Pancreas (tissue), 10 donors: ENCODE data around the gene PDGFRB. TPM values are rescaled to one million over a fixed set of nuclear protein-coding genes. Genes with fewer than 3 reads are reported as not detected.
A peak's percentile ranks its signal among the peaks of the same experiment; 100 is the strongest.

ENCODE experiments used
- ATAC-seq, 4 donors: fragments of 200-7000 bp; cut with Tn5 transposase; one replicate each; pipeline versions ENCODE4 v1.8.0 to v1.9.1; 2020; ENCODE audit warnings: mild to moderate bottlenecking in 4 of 4, moderate library complexity in 4 of 4
- DNase-seq, 6 donors: peaks; one replicate each; pipeline ENCODE4 v3.0.0-alpha.2; 2020
- FAIRE-seq: peaks from 2 replicates; lab custom pipeline; 2012; peaks lifted over from hg19 to GRCh38; lab: Jason Lieb, UNC
- H3K27ac ChIP-seq, 4 donors: fragments of 200-600 bp; sonication (generic); 1 replicate in 3 of 4; 2 replicates in 1 of 4; pipeline versions ENCODE4 v1.5.0 to v1.8.0; 2020
- H3K27me3 ChIP-seq, 4 donors: fragments of 200-600 bp; one replicate each; pipeline ENCODE4 v1.8.0; 2021
- H3K36me3 ChIP-seq, 3 donors: fragments of 200-600 bp; sonication (generic) in 1 of 3; one replicate each; pipeline versions ENCODE4 v1.5.0 to v1.8.0; 2020 to 2021
- H3K4me1 ChIP-seq, 3 donors: fragments of 200-600 bp; one replicate each; pipeline ENCODE4 v1.8.0; 2021
- H3K4me3 ChIP-seq, 4 donors: fragments of 200-600 bp; sonication (generic) in 2 of 4; one replicate each; pipeline versions ENCODE4 v1.5.0 to v1.8.0; 2020 to 2021
- H3K9me3 ChIP-seq, 4 donors: fragments of 200-600 bp; one replicate each; pipeline ENCODE4 v1.8.0; 2021
- WGBS, 2 donors: extraction: QIAGEN DNeasy Blood & Tissue Kit; methylation state at CpG; one replicate each; pipeline ENCODE4 v1.1.7; 2013; 5-methylcytosine and 5-hydroxymethylcytosine counted together
- intact Hi-C, 3 donors: fragments of 100-400 bp; cut with DNase I; formaldehyde crosslinking; loops; one replicate each; pipeline versions ENCODE4 v1.11.1 to v1.14.2; 2022
- polyA plus RNA-seq, 2 donors: library from polyadenylated mRNA; stranded (reverse); fragments of 200-250 nt; gene quantifications; one replicate each; pipeline ENCODE4 v1.2.3, GENCODE V29; 2013
- total RNA-seq, 6 donors: library from RNA; stranded (reverse); fragmentation: NEBNext Ultra II Directional in 4 of 6; extraction: Animal tissue kit (Norgen Biotek cat#: 25700) in 4 of 6; gene quantifications; one replicate each; pipeline versions ENCODE4 v1.2.1 to v1.2.4, GENCODE V29; 2021 to 2023
- TF ChIP-seq, protein P1 (sequence below), 4 donors: fragments of 200-600 bp; sonication (generic) in 3 of 4; IDR thresholded peaks; one replicate each; pipeline versions ENCODE4 v1.5.0 to v1.8.0; 2021; ENCODE audit warnings: antibody characterized with exemption in 4 of 4
- donor health status: healthy with polysubstance abuse.
- donor health status: DM: no; HTN: no; CAD: no; lungs with moderate emphysema.
- donor health status: DM: no; HTN: no; CAD: no.
- donor health status: control.
- donor health status: control.
- donor health status: Bipolar disorder and iron deficiency.
- donor health status: DM: yes; HTN: yes; CAD: no.
- donor health status: DM: no; HTN: no; CAD: no.
- donor health status: DM: no; HTN: no; CAD: no.
- donor health status: DM: yes; HTN: yes; CAD: no.

The PDGFRB gene
- total and polyA plus RNA-seq, 8 donors, result 7.2 to 48.6 (median 14.5) TPM

DNA sequence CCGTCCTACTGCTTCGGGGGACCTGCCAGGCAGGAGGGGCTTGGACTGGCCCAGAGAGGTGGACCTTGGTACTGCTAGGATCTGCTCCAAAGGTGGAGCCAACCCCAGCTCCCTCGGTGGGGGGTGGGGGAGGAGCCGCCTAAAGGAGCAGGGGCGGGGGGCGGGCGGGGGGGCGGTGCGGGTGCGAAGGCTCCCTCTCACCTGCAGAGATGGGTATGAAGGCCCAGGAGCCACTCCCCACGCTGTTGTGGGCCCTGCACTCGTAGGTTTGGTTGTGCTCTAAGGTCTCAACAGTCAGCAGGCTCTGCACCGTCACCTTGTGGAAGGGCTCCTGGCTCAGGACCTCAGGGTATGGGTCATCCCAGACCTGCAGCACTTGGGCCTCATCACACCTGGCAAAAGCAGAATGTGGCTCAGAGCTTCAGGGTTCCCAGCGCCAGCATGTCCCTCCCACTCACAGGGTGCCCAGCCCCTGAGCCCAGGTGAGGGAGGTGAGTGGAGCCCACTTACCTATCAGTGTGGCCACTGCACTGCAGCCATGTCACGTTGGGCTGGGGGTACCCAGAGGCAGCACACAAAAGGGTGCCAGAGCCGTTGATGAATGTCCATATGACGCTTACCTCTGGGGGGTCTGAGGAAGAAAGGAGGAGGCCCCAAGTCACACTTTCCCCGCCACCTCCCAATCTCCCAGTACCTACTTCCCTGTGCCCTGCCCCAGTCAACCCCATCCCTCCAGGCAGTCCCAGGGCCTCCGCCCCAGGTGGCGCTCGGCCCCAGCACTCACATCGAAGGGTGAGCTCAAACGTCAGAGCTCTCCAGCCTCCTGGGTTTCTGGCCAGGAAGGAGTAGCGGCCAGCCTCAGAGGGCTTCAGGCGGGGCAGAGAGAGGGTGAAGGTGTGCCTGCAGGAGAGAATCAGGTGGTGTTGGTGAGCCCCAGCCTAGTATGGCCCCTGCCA, 85.7 kb downstream of the PDGFRB start:
- Histone ChIP-seq H3K4me1 (no peaks in the 10 kb centered on the region), H3K4me3 (no peak overlapping the region), H3K36me3 (no peaks in the 10 kb centered on the region), H3K27me3 (no peaks in the 10 kb centered on the region), H3K27ac (no peak overlapping the region), H3K9me3 (no peaks in the 10 kb centered on the region)
- TF ChIP-seq, protein P1, sequence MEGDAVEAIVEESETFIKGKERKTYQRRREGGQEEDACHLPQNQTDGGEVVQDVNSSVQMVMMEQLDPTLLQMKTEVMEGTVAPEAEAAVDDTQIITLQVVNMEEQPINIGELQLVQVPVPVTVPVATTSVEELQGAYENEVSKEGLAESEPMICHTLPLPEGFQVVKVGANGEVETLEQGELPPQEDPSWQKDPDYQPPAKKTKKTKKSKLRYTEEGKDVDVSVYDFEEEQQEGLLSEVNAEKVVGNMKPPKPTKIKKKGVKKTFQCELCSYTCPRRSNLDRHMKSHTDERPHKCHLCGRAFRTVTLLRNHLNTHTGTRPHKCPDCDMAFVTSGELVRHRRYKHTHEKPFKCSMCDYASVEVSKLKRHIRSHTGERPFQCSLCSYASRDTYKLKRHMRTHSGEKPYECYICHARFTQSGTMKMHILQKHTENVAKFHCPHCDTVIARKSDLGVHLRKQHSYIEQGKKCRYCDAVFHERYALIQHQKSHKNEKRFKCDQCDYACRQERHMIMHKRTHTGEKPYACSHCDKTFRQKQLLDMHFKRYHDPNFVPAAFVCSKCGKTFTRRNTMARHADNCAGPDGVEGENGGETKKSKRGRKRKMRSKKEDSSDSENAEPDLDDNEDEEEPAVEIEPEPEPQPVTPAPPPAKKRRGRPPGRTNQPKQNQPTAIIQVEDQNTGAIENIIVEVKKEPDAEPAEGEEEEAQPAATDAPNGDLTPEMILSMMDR (IDR thresholded peaks at IDR 0.05), result no peak
- intact Hi-C loops, result no loop called here
- ATAC-seq (no peak), FAIRE-seq (no peak), DNase-seq (peak in 1 of 6 donors; percentile 42)
- 78 to 79% methylated on average over 24 to 25 of the region's 25 CpGs for WGBS, 2 donors

- Histone ChIP-seq H3K27me3 (no peaks in the 10 kb centered on the region), H3K36me3 (no peaks in the 10 kb centered on the region), H3K4me1 (no peaks in the 10 kb centered on the region), H3K9me3 (no peaks in the 10 kb centered on the region), H3K4me3 (no peak overlapping the region), H3K27ac (no peak overlapping the region)
- no peak for ATAC-seq
- FAIRE-seq, result no peak
- intact Hi-C loops, result no loop called here
- DNase-seq, result peak in 1 of 6 donors; percentile 33
- TF ChIP-seq, protein P1 (IDR thresholded peaks at IDR 0.05), result no peak
- 78 to 87% methylated on average over 12 of the region's 12 CpGs for WGBS, 2 donors
These were observed 86.5 kb downstream of the PDGFRB start for GRCh38 chr5:150068961-150069645.

- no peaks in the 10 kb centered on the region for H3K36me3 ChIP-seq
- 46 to 62% methylated on average over 4 of the region's 4 CpGs for WGBS, 2 donors
- H3K9me3 ChIP-seq, result no peaks in the 10 kb centered on the region
- H3K27me3 ChIP-seq, result no peaks in the 10 kb centered on the region
- intact Hi-C loops, result no loop called here
- FAIRE-seq (no peak), ATAC-seq (no peak), DNase-seq (no peak)
- no peak overlapping the region for H3K27ac ChIP-seq
- H3K4me1 ChIP-seq, result no peaks in the 10 kb centered on the region
- no peak overlapping the region for H3K4me3 ChIP-seq
- TF ChIP-seq, protein P1 (IDR thresholded peaks at IDR 0.05), result no peak
These were observed 87.2 kb downstream of the PDGFRB start for GRCh38 chr5:150068472-150068871.

- intact Hi-C loops, result no loop called here
- Histone ChIP-seq H3K4me3 (no peak overlapping the region), H3K27ac (no peak overlapping the region), H3K27me3 (no peaks in the 10 kb centered on the region), H3K36me3 (no peaks in the 10 kb centered on the region), H3K9me3 (no peaks in the 10 kb centered on the region), H3K4me1 (no peaks in the 10 kb centered on the region)
- DNase-seq, result no peak
- FAIRE-seq, result no peak
- TF ChIP-seq, protein P1 (IDR thresholded peaks at IDR 0.05), result no peak
- ATAC-seq, result no peak
- WGBS, 2 donors, result 86 to 94% methylated on average over 6 of the region's 6 CpGs
These were observed 87.6 kb downstream of the PDGFRB start for GRCh38 chr5:150068071-150068470.
